Measurements from ENCODE around the gene SLC25A22.
A peak's percentile ranks its signal among the peaks of the same experiment; 100 is the strongest.

SLC25A22 gene

GRCh38 chr11:798093-798713 is at the start of gene SLC25A22:
TSS of gene SLC25A22 (minus strand) at chr11:798281. CDS start at chr11:795006, 3,275 bp downstream.
- peak; percentile 86 for DNase-seq

DNA sequence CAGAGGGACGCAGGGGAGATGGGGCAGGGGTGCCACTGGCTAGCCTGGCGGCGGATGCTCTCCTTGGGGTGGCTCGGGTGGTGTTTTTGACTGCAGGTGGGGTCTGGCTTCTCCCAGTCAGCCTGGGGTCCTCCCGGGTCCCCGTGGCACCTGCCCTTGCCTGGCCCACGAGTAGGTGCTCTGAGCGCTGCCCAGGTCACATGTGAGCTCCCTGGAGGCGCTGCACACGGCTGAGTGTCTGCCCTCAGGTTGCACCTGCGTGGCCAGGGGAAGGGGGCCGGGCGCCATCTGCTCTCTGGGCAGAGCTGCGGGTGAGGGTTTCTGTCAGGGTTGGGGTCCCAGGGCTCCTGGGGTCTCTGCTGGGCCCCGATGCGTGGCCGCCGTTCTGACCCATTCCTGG is 49.8 kb upstream of the SLC25A22 start:
- no peak for DNase-seq

DNA sequence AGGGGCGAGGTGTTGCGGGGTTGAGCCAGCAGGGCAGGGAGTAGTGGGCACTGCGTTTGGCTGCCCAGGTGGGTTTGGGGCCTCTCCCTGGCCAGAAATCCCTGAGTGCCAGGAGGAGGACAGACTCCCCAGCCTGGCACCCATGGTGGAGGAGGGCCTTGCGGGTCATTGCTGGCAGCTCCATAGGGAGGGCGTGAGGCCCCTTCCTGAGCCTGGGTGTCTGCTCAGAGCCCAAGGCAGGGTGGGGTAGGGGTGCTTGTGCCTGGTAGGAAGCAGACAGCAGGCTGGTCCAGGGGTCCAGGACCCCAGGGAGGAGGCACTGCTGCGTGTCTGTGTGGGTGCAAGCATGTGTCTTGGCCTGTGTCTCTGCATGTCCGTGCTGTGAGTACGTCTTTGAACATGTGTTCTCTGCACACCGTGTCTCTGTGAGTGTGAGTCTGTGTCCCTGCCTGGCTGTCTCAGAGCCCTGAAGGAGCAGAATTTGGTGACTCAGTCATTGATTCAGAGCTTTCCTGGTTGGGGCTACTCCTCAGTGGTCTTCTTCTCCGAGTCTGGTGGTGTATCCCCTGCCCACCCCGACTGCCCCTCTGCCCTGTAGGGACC is 48.5 kb upstream of the SLC25A22 start:
- no peak for DNase-seq

GRCh38 chr11:845872-846495 is 47.9 kb upstream of the SLC25A22 start:
- no peak for DNase-seq

- no peak for DNase-seq
These were observed 46.9 kb upstream of the SLC25A22 start for GRCh38 chr11:844693-845644.

GRCh38 chr11:843818-844692 is 46.0 kb upstream of the SLC25A22 start:
- no peak for DNase-seq

GRCh38 chr11:843086-843734 is 45.1 kb upstream of the SLC25A22 start:
- no peak for DNase-seq

GRCh38 chr11:842370-843002 is 44.4 kb upstream of the SLC25A22 start, which contains the start of the genes POLR2L and TSPAN4:
TSS of gene POLR2L (minus strand) at chr11:842529. CDS start at chr11:842508, 21 bp downstream.
TSS of gene TSPAN4 (plus strand) at chr11:842852. CDS start at chr11:850305, 7,453 bp downstream.
- peak; percentile 89 for DNase-seq

- no peak for DNase-seq
These were observed 43.9 kb upstream of the SLC25A22 start for GRCh38 chr11:841981-842369.

DNA sequence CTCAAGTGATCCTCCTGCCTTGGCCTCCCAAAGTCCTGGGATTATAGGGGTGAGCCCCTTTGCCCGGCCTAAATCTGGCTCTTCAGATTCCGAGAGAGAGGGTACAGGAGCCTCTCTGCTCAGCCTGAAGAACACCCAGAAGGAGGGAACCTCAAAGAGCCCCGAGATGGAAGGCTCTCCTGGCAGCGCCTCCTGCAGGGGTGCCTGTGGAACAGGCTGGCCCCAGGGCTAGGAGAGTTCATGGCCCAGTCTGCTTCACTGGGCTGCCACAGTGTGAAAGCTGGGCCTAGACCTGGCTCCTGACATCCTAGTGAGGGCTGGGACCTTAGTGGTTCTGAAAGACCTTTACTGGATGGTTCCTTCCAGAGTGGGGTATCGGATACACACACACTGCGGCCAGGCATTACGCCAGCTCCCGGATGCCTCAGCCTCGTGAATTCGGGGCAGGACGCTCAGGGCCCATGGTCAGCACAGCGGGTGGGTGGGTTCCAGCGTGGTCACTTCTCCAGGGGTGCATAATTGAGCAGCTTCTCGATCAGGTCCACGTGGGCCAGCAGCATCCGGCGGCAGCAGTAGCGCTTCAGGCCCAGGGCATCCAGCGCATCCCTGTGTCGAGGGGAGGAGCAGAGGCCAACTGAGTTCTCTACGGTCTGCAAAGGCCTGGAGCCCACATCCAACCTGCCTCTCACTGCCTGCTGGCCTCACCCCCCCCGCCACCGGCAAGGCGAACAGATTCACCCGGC is 42.0 kb upstream of the SLC25A22 start:
- no peak for DNase-seq

GRCh38 chr11:839280-839623 is 41.2 kb upstream of the SLC25A22 start:
- no peak for DNase-seq

- no peak for DNase-seq
These were observed 40.6 kb upstream of the SLC25A22 start for GRCh38 chr11:838441-839279.

DNA sequence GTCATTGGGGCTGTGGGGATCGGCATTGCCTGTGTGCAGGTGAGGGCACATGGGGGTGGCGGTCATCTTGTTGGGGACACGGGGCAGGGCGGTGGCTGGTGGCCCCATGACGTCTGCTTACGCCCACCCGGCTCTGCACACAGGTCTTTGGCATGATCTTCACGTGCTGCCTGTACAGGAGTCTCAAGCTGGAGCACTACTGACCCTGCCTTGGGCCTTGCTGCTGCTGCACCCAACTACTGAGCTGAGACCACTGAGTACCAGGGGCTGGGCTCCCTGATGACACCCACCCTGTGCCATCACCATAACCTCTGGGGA is 39.9 kb upstream of the SLC25A22 start:
- no peak for DNase-seq

- no peak for DNase-seq
These were observed 39.3 kb upstream of the SLC25A22 start for GRCh38 chr11:837189-837989.

GRCh38 chr11:836700-837099 is 38.6 kb upstream of the SLC25A22 start:
- DNase-seq = no peak

GRCh38 chr11:836274-836673 is 38.2 kb upstream of the SLC25A22 start:
- DNase-seq = no peak

- no peak for DNase-seq
These were observed 36.6 kb upstream of the SLC25A22 start for GRCh38 chr11:834371-835316.
